GM23338 (cell line): ENCODE measurements around the gene SH3RF3. TPM values are rescaled to one million over a fixed set of nuclear protein-coding genes. Genes with fewer than 3 reads are reported as not detected.

Source experiments
- ATAC-seq: fragments of 200-7000 bp; cut with Tn5 transposase; 3 replicates; pipeline ENCODE4 v1.9.1; 2020
- DNase-seq: peaks from one replicate; pipeline ENCODE4 v3.0.0-alpha.2; 2015; ENCODE audit warnings: low spot score
- H2AFZ ChIP-seq: fragments of 200-600 bp; sonication (generic); 2 replicates; pipeline ENCODE4 v1.8.0; 2016; ENCODE audit warnings: antibody characterized with exemption, mild to moderate bottlenecking, moderate library complexity
- H3F3A ChIP-seq: fragments of 200-600 bp; sonication (generic); replicated peaks from 2 replicates; pipeline ENCODE4 v1.8.0; 2017; ENCODE audit warnings: antibody characterized with exemption, mixed run types, low read depth
- H3K27ac ChIP-seq: fragments of 200-600 bp; sonication (generic); 2 replicates; pipeline ENCODE4 v1.6.1; 2016; ENCODE audit warnings: low read depth
- H3K27me3 ChIP-seq: fragments of 200-600 bp; sonication (generic); 2 replicates; pipeline ENCODE4 v1.8.0; 2016; ENCODE audit warnings: mild to moderate bottlenecking, mixed run types, moderate library complexity; ENCODE audit not compliant: insufficient read depth
- H3K36me3 ChIP-seq: fragments of 200-600 bp; sonication (generic); 2 replicates; pipeline ENCODE4 v1.8.0; 2016; ENCODE audit warnings: mild to moderate bottlenecking; ENCODE audit not compliant: insufficient read depth
- H3K4me1 ChIP-seq: fragments of 200-600 bp; sonication (generic); 2 replicates; pipeline ENCODE4 v1.8.0; 2016; ENCODE audit warnings: mild to moderate bottlenecking, moderate library complexity; ENCODE audit not compliant: insufficient read depth
- H3K4me2 ChIP-seq: fragments of 200-600 bp; sonication (generic); 2 replicates; pipeline ENCODE4 v1.7.1; 2017; ENCODE audit warnings: mixed run types
- H3K4me3 ChIP-seq: fragments of 200-600 bp; sonication (generic); 2 replicates; pipeline ENCODE4 v1.6.1; 2016; ENCODE audit warnings: mixed run types
- H3K79me2 ChIP-seq: fragments of 200-600 bp; sonication (generic); replicated peaks from 2 replicates; pipeline ENCODE4 v1.8.0; 2017; ENCODE audit warnings: mild to moderate bottlenecking; ENCODE audit not compliant: insufficient read depth
- H3K9me2 ChIP-seq: fragments of 200-600 bp; sonication (generic); 2 replicates; pipeline ENCODE4 v1.8.0; 2017; ENCODE audit not compliant: insufficient read depth
- H4K20me1 ChIP-seq: fragments of 200-600 bp; sonication (generic); replicated peaks from 2 replicates; pipeline ENCODE4 v1.8.0; 2017; ENCODE audit warnings: mild to moderate bottlenecking; ENCODE audit not compliant: insufficient read depth
- H3K27ac Mint-ChIP-seq: 2 replicates; pipeline ENCODE4 v1.8.0; 2020; ENCODE audit warnings: inconsistent platforms, mild to moderate bottlenecking, moderate library complexity, mixed read lengths
- H3K27me3 Mint-ChIP-seq: 3 replicates; pipeline ENCODE4 v1.8.0; 2022; ENCODE audit warnings: low read depth, mild to moderate bottlenecking, moderate library complexity, mixed read lengths, inconsistent platforms; ENCODE audit not compliant: insufficient read depth, poor library complexity
- H3K36me3 Mint-ChIP-seq: 3 replicates; pipeline ENCODE4 v1.8.0; 2021; ENCODE audit warnings: low read depth, mild to moderate bottlenecking, inconsistent platforms, moderate library complexity, mixed read lengths
- H3K4me1 Mint-ChIP-seq: 3 replicates; pipeline ENCODE4 v1.8.0; 2020; ENCODE audit warnings: mild to moderate bottlenecking, inconsistent platforms, mixed read lengths
- H3K4me3 Mint-ChIP-seq: 3 replicates; pipeline ENCODE4 v1.8.0; 2021; ENCODE audit warnings: moderate library complexity, mild to moderate bottlenecking, inconsistent platforms, mixed read lengths
- H3K9me3 Mint-ChIP-seq: 3 replicates; pipeline ENCODE4 v1.8.0; 2020; ENCODE audit warnings: moderate library complexity, mild to moderate bottlenecking, inconsistent platforms, mixed read lengths
- EZH2 ChIP-seq: fragments of 200-600 bp; sonication (generic); IDR thresholded peaks from one replicate; pipeline ENCODE4 v1.8.0; 2017; ENCODE audit warnings: antibody characterized with exemption, mild to moderate bottlenecking, low read depth; ENCODE audit not compliant: unreplicated experiment
- EZH2phosphoT487 ChIP-seq: fragments of 200-600 bp; sonication (generic); IDR thresholded peaks from one replicate; pipeline ENCODE4 v1.8.1; 2018; ENCODE audit warnings: antibody characterized with exemption; ENCODE audit not compliant: unreplicated experiment
- POLR2AphosphoS5 ChIP-seq: IDR thresholded peaks from 2 replicates; pipeline ENCODE4 v1.6.1; 2016; ENCODE audit warnings: antibody characterized with exemption, low read depth
- STAT1 ChIP-seq: IDR thresholded peaks from one replicate; pipeline ENCODE4 v1.6.1; 2016; ENCODE audit warnings: antibody characterized with exemption; ENCODE audit not compliant: unreplicated experiment
- ZNF331 ChIP-seq: fragments of 250-450 bp; sonication (Bioruptor Pico); IDR thresholded peaks from 2 replicates; pipeline ENCODE4 v1.5.0; 2020; ENCODE audit warnings: low read depth, mild to moderate bottlenecking, moderate library complexity
- ZNF462 ChIP-seq: fragments of 250-450 bp; sonication (Bioruptor Pico); IDR thresholded peaks from 2 replicates; pipeline ENCODE4 v1.5.0; 2020; ENCODE audit warnings: mild to moderate bottlenecking, moderate library complexity
- polyA plus RNA-seq: library from polyadenylated mRNA; unstranded; fragments of >200 nt; fragmentation: Nextera tagmentation; extraction: Ambion mirVana; gene quantifications from 2 replicates; pipeline ENCODE4 v1.2.1, GENCODE V29; 2016
- total RNA-seq: library from RNA; depleted of rRNA; stranded (reverse); fragments of >200 nt; shearing (Covaris generic); gene quantifications from 2 replicates; pipeline ENCODE4 v1.2.3, GENCODE V29; 2014

The SH3RF3 gene
- total and polyA plus RNA-seq, 2 experiments from 2014 or later, result 0.11 to 0.63 TPM

GRCh38 chr2:109289504-109290222, 160.7 kb downstream of the SH3RF3 start:
- no peak overlapping the region for H3K27ac ChIP-seq
- ATAC-seq (peak; percentile 63), DNase-seq (peak; percentile 17)
- no peaks in the 10 kb centered on the region for H3K79me2 ChIP-seq
- no peaks in the 10 kb centered on the region for H4K20me1 ChIP-seq
- no peak overlapping the region for H3K4me3 ChIP-seq
- H2AFZ ChIP-seq, result no peak overlapping the region
- no peaks in the 10 kb centered on the region; the same call in 2 of the 3 replicates for H3K9me3 Mint-ChIP-seq
- peaks cover 8% of the 10 kb centered on the region for H3K27me3 Mint-ChIP-seq
- H3K36me3 Mint-ChIP-seq, result no peaks in the 10 kb centered on the region
- TF ChIP-seq POLR2AphosphoS5, result no peak
- peak; percentile 71 for TF ChIP-seq ZNF462
- H3K9me2 ChIP-seq, result no peaks in the 10 kb centered on the region; the same call in 1 of the 2 replicates
- H3K4me2 ChIP-seq, result 0 out of 2 replicates have a peak overlapping the region, but pooled peaks have one; percentile 38
- no peaks in the 10 kb centered on the region; the same call in 1 of the 2 replicates for H3K36me3 ChIP-seq
- peaks cover 11% of the 10 kb centered on the region for H3K4me1 ChIP-seq
- H3K27me3 ChIP-seq, result no peaks in the 10 kb centered on the region
- H3K27ac Mint-ChIP-seq, result no peak overlapping the region
- H3F3A ChIP-seq, result no peaks in the 10 kb centered on the region
- peaks cover 21% of the 10 kb centered on the region for H3K4me1 Mint-ChIP-seq
- H3K4me3 Mint-ChIP-seq, result no peak overlapping the region

- no peaks in the 10 kb centered on the region for H3K79me2 ChIP-seq
- H3K27ac ChIP-seq, result no peak overlapping the region
- H3K4me2 ChIP-seq, result no peak overlapping the region
- H3K4me1 ChIP-seq, result peaks cover 11% of the 10 kb centered on the region
- peaks cover 12% of the 10 kb centered on the region for H3K27me3 Mint-ChIP-seq
- ATAC-seq (no peak), DNase-seq (no peak)
- no peaks in the 10 kb centered on the region for H4K20me1 ChIP-seq
- no peak overlapping the region for H3K4me3 Mint-ChIP-seq
- no peaks in the 10 kb centered on the region for H3K27me3 ChIP-seq
- H3K9me2 ChIP-seq, result no peaks in the 10 kb centered on the region; the same call in 1 of the 2 replicates
- no peak overlapping the region for H2AFZ ChIP-seq
- no peaks in the 10 kb centered on the region for H3F3A ChIP-seq
- no peak overlapping the region for H3K27ac Mint-ChIP-seq
- no peaks in the 10 kb centered on the region; the same call in 2 of the 3 replicates for H3K9me3 Mint-ChIP-seq
- H3K36me3 Mint-ChIP-seq, result no peaks in the 10 kb centered on the region
- H3K36me3 ChIP-seq, result no peaks in the 10 kb centered on the region; the same call in 1 of the 2 replicates
- H3K4me3 ChIP-seq, result no peak overlapping the region
- H3K4me1 Mint-ChIP-seq, result peaks cover 21% of the 10 kb centered on the region
- TF ChIP-seq EZH2 (no peak), STAT1 (no peak), POLR2AphosphoS5 (no peak), EZH2phosphoT487 (no peak), ZNF331 (CRISPR knock-in tag) (no peak)
Observed at GRCh38 chr2:109290887-109291643, 162.1 kb downstream of the SH3RF3 start.
